ENCODE measurements around the gene CYP24A1. TPM values are rescaled to one million over a fixed set of nuclear protein-coding genes. Genes with fewer than 3 reads are reported as not detected.
"Not testable (repeated sequence)": the region's sequence is repeated elsewhere in the genome, so short reads cannot be mapped to it uniquely, and the experiment has no call there.

Gene CYP24A1
- polyA plus RNA-seq, 1 of the 3 experiments (the other 2 are of a cell fraction) = 8.8 TPM

GRCh38 chr20:54126806-54127655 lies 46.8 kb downstream of the CYP24A1 start:
- no peaks in the 10 kb centered on the region for H4K20me1 ChIP-seq (ENCODE audit: insufficient read depth)
- DNase-seq = no peak
- peaks cover 0 to 11% of the 10 kb centered on the region in 2 experiments for H3K4me1 ChIP-seq (ENCODE audit: control insufficient read depth in 1 of 2, insufficient read depth in 2 of 2, low read depth in 1 of 2, low read length in 1 of 2)
- no peak for TF ChIP-seq RAD21 (IDR thresholded peaks at IDR 0.05; ENCODE audit: low read length)
- peak; percentile 20; the same call in 1 of the 2 replicates for TF ChIP-seq PBX3 (IDR thresholded peaks at IDR 0.05)
- TF ChIP-seq MAX (IDR thresholded peaks at IDR 0.05; ENCODE audit: low read depth) = no peak
- no peak for TF ChIP-seq IRF3 (IDR thresholded peaks at IDR 0.05; ENCODE audit: low read depth, low read length)
- TF ChIP-seq TCF12 (IDR thresholded peaks at IDR 0.05) = peak; percentile 39; the same call in 1 of the 2 replicates
- no peak for TF ChIP-seq RXRA (IDR thresholded peaks at IDR 0.05; ENCODE audit: borderline replicate concordance, low read depth)
- no peak for TF ChIP-seq CHD2 (IDR thresholded peaks at IDR 0.05; ENCODE audit: low read length, partially characterized antibody)
- ChIA-PET CTCF (interaction anchor here (0.7 to 2.6 kb wide), 3 partner anchors 24 to 72 kb away, joined by 3 to 11 read pairs (median 4); partner anchors contain the start of gene CYP24A1), POLR2A (interaction anchor here (0.7 kb wide), 1 partner anchor 10 kb away, joined by 3 read pairs; no protein-coding TSS in a partner anchor)
- peaks cover 23% of the 10 kb centered on the region for H3F3A ChIP-seq (replicated peaks; ENCODE audit: insufficient read depth)
- no peaks in the 10 kb centered on the region for H3K27me3 ChIP-seq (ENCODE audit: insufficient read depth)
- no peak overlapping the region for H3K4me2 ChIP-seq
- whole genome bisulfite sequencing (ENCODE audit: low lambda C conversion rate) = 49% methylated on average over 3 of the region's 3 CpGs
- no peaks in the 10 kb centered on the region for H3K9me2 ChIP-seq
- H3K79me2 ChIP-seq (ENCODE audit: insufficient read depth) = no peaks in the 10 kb centered on the region
- no peak overlapping the region for H3K9ac ChIP-seq
- H3K4me3 ChIP-seq (ENCODE audit: low read depth in 2 of 2, low read length in 1 of 2) = no peak overlapping the region
- H2AFZ ChIP-seq (ENCODE audit: low read depth) = no peak overlapping the region
- no peak overlapping the region for H3K27ac ChIP-seq (ENCODE audit: low read depth in 2 of 2, low read length in 1 of 2)
- no peaks in the 10 kb centered on the region for H3K36me3 ChIP-seq (replicated peaks in 1 of 2; ENCODE audit: control insufficient read depth in 1 of 2, insufficient read depth in 2 of 2, low read length in 1 of 2)
- H3K9me3 ChIP-seq = no peaks in the 10 kb centered on the region

- CTCF ChIA-PET = interaction anchor here (1.2 to 2.6 kb wide), 4 partner anchors 20 to 81 kb away, joined by 3 to 11 read pairs (median 4); partner anchors contain the start of gene PFDN4
- H4K20me1 ChIP-seq (ENCODE audit: insufficient read depth); H3K9me2 ChIP-seq; H3K27me3 ChIP-seq (ENCODE audit: insufficient read depth); H3K4me1 ChIP-seq (ENCODE audit: control insufficient read depth in 1 of 2, insufficient read depth in 2 of 2, low read depth in 1 of 2, low read length in 1 of 2); H3K4me2 ChIP-seq; H3K36me3 ChIP-seq (replicated peaks in 1 of 2; ENCODE audit: control insufficient read depth in 1 of 2, insufficient read depth in 2 of 2, low read length in 1 of 2); H3K4me3 ChIP-seq (ENCODE audit: low read depth in 2 of 2, low read length in 1 of 2); H2AFZ ChIP-seq (ENCODE audit: low read depth); DNase-seq; H3K9ac ChIP-seq; H3K27ac ChIP-seq (ENCODE audit: low read depth in 2 of 2, low read length in 1 of 2); H3K9me3 ChIP-seq; H3K79me2 ChIP-seq (ENCODE audit: insufficient read depth): not testable (repeated sequence)
- POLR2A ChIA-PET = interaction anchor here (0.7 kb wide), 1 partner anchor 10 kb away, joined by 3 read pairs; no protein-coding TSS in a partner anchor
- peaks cover 18% of the 10 kb centered on the region for H3F3A ChIP-seq (replicated peaks; ENCODE audit: insufficient read depth)
- WGBS (ENCODE audit: low lambda C conversion rate) = 94% methylated on average over 12 of the region's 12 CpGs
Measured at GRCh38 chr20:54126328-54126727, 47.5 kb downstream of the CYP24A1 start.

Measured in SK-N-SH (cell line).